Neural cell (in vitro differentiated cells): Measurements from ENCODE around the gene TRPC4AP.

Experiments
- EP300 ChIP-seq: fragments of 450-650 bp; conservative IDR thresholded peaks from 2 replicates; pipeline ENCODE4 v1.6.1; 2014; ENCODE audit warnings: antibody characterized with exemption, mild to moderate bottlenecking, moderate library complexity; ENCODE audit not compliant: poor library complexity, severe bottlenecking
- EZH2 ChIP-seq: fragments of 200-600, 300-800 bp; shearing (Covaris generic), sonication (generic); IDR thresholded peaks from 2 replicates; pipeline ENCODE4 v1.6.1; 2014; ENCODE audit warnings: antibody characterized with exemption, low read length, borderline replicate concordance, mild to moderate bottlenecking; ENCODE audit not compliant: insufficient read depth, poor library complexity, severe bottlenecking
- MXI1 ChIP-seq: fragments of 450-650 bp; conservative IDR thresholded peaks from 2 replicates; pipeline ENCODE4 v1.6.1; 2014; ENCODE audit warnings: antibody characterized with exemption, mild to moderate bottlenecking; ENCODE audit not compliant: poor library complexity, severe bottlenecking
- POLR2AphosphoS5 ChIP-seq: IDR thresholded peaks from 2 replicates; pipeline ENCODE4 v1.6.1; 2012
- RAD21 ChIP-seq: fragments of 450-650 bp; conservative IDR thresholded peaks from 2 replicates; pipeline ENCODE4 v1.6.1; 2014; ENCODE audit warnings: antibody characterized with exemption, mild to moderate bottlenecking, moderate library complexity
- TAF1 ChIP-seq: IDR thresholded peaks from 2 replicates; pipeline ENCODE4 v1.6.1; 2012; ENCODE audit warnings: low read depth
- TF ChIP-seq, protein P1 (sequence below): fragments of 450-650 bp; IDR thresholded peaks from 2 replicates; pipeline ENCODE4 v1.5.1; 2014; ENCODE audit warnings: antibody characterized with exemption, mild to moderate bottlenecking, moderate library complexity; ENCODE audit not compliant: poor library complexity, severe bottlenecking
- TF ChIP-seq, protein P2 (sequence below): IDR thresholded peaks from 2 replicates; pipeline ENCODE4 v1.6.1; 2012; ENCODE audit warnings: borderline replicate concordance

DNA sequence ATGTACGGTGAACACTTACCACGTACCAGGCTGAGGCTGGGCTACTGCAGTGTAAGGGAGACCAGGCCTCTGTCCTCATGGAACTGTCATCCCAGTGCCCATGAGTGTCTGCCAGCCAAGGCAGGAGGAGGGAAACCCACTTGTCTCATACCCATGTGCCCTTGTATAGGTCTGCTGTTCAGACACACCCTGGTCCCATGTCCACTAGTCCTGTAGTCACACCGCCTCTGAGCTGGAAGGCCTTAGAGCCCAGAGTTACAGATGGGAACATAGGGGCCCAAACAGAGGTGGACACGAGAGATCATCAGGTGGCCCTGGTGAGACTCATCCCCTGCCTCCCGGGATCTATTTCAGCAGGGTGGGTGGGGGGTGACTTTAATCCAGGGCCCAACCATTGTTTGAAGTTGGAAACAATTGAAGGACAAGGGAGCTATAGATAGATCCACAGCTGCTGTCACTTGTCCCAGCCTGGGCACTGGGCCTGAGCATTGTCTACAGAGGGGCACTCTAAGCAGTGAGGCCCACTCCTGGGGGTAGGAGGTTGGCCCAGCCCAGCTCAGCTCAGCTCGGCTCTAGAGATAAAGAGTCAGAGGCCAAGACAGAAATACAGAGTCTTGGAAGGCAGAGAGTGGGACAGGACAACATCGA is 122.3 kb downstream of the TRPC4AP start:
- TF ChIP-seq, protein P1, sequence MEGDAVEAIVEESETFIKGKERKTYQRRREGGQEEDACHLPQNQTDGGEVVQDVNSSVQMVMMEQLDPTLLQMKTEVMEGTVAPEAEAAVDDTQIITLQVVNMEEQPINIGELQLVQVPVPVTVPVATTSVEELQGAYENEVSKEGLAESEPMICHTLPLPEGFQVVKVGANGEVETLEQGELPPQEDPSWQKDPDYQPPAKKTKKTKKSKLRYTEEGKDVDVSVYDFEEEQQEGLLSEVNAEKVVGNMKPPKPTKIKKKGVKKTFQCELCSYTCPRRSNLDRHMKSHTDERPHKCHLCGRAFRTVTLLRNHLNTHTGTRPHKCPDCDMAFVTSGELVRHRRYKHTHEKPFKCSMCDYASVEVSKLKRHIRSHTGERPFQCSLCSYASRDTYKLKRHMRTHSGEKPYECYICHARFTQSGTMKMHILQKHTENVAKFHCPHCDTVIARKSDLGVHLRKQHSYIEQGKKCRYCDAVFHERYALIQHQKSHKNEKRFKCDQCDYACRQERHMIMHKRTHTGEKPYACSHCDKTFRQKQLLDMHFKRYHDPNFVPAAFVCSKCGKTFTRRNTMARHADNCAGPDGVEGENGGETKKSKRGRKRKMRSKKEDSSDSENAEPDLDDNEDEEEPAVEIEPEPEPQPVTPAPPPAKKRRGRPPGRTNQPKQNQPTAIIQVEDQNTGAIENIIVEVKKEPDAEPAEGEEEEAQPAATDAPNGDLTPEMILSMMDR, result no peak
- no peak for TF ChIP-seq RAD21
- TF ChIP-seq EZH2, result no peak
- TF ChIP-seq TAF1, result no peak
- TF ChIP-seq POLR2AphosphoS5, result no peak
- TF ChIP-seq, protein P2, sequence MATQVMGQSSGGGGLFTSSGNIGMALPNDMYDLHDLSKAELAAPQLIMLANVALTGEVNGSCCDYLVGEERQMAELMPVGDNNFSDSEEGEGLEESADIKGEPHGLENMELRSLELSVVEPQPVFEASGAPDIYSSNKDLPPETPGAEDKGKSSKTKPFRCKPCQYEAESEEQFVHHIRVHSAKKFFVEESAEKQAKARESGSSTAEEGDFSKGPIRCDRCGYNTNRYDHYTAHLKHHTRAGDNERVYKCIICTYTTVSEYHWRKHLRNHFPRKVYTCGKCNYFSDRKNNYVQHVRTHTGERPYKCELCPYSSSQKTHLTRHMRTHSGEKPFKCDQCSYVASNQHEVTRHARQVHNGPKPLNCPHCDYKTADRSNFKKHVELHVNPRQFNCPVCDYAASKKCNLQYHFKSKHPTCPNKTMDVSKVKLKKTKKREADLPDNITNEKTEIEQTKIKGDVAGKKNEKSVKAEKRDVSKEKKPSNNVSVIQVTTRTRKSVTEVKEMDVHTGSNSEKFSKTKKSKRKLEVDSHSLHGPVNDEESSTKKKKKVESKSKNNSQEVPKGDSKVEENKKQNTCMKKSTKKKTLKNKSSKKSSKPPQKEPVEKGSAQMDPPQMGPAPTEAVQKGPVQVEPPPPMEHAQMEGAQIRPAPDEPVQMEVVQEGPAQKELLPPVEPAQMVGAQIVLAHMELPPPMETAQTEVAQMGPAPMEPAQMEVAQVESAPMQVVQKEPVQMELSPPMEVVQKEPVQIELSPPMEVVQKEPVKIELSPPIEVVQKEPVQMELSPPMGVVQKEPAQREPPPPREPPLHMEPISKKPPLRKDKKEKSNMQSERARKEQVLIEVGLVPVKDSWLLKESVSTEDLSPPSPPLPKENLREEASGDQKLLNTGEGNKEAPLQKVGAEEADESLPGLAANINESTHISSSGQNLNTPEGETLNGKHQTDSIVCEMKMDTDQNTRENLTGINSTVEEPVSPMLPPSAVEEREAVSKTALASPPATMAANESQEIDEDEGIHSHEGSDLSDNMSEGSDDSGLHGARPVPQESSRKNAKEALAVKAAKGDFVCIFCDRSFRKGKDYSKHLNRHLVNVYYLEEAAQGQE, result no peak
- no peak for TF ChIP-seq MXI1
- no peak for TF ChIP-seq EP300
